Stimulated activated naive CD8-positive, alpha-beta T cell treated with anti-CD3 and anti-CD28 coated beads, Interleukin-15, amount 100 ng/mL, for 72 hours (primary cell): ENCODE measurements around the gene HGF.

Source experiments
- ATAC-seq: fragments of 150-1000 bp; cut with Tn5 transposase; 2 replicates; pipeline ENCODE4 v1.10.0; 2021; ENCODE audit warnings: mild to moderate bottlenecking, moderate library complexity
- DNase-seq, 2 donors: peaks; one replicate each; pipeline ENCODE4 v3.0.0; 2021 to 2022
- H3K27ac Mint-ChIP-seq, 2 donors: one replicate each; pipeline ENCODE4 v1.8.0; 2022; ENCODE audit warnings: mild to moderate bottlenecking in 2 of 2, mixed read lengths in 2 of 2, moderate library complexity in 2 of 2
- H3K27me3 Mint-ChIP-seq: one replicate; pipeline ENCODE4 v1.8.0; 2022; ENCODE audit warnings: mixed read lengths
- H3K4me1 Mint-ChIP-seq: one replicate; pipeline ENCODE4 v1.8.0; 2022; ENCODE audit warnings: mild to moderate bottlenecking, mixed read lengths
- H3K4me3 Mint-ChIP-seq, 2 donors: one replicate each; pipeline ENCODE4 v1.8.0; 2022; ENCODE audit warnings: mild to moderate bottlenecking in 2 of 2, mixed read lengths in 2 of 2, moderate library complexity in 1 of 2
- H3K9me3 Mint-ChIP-seq, 2 donors: one replicate each; pipeline ENCODE4 v1.8.0; 2022; ENCODE audit warnings: mixed read lengths in 2 of 2

HGF gene

DNA sequence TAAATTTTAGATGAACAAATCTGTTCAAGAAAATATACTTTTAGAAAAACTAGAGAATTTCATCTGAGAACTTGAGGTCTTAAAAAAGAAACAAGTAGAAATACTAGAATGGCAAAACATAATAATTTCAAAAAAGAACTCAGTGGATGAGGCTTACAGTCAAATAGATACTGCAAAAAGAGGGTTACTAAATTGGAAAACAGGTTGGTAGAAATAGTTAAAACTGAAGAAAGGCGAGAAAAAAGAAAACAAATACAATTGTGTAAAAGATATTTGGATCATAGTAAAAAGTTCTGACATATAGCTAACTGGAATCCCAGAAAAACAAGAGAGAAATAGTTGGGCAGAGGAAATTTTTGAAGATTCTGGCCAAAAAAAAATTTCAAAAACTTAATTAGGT lies 117.6 kb downstream of the HGF start:
- Mint-ChIP-seq H3K27ac (no peak overlapping the region), H3K4me3 (no peak overlapping the region), H3K9me3 (peaks cover 9 to 17% of the 10 kb centered on the region in 2 donors), H3K27me3 (no peaks in the 10 kb centered on the region), H3K4me1 (no peaks in the 10 kb centered on the region)
- ATAC-seq: no peak
- no peak for DNase-seq
